ENCODE measurements around the gene CAV3.
"Not testable (repeated sequence)": the region's sequence is repeated elsewhere in the genome, so short reads cannot be mapped to it uniquely, and the experiment has no call there.

The CAV3 gene

DNA sequence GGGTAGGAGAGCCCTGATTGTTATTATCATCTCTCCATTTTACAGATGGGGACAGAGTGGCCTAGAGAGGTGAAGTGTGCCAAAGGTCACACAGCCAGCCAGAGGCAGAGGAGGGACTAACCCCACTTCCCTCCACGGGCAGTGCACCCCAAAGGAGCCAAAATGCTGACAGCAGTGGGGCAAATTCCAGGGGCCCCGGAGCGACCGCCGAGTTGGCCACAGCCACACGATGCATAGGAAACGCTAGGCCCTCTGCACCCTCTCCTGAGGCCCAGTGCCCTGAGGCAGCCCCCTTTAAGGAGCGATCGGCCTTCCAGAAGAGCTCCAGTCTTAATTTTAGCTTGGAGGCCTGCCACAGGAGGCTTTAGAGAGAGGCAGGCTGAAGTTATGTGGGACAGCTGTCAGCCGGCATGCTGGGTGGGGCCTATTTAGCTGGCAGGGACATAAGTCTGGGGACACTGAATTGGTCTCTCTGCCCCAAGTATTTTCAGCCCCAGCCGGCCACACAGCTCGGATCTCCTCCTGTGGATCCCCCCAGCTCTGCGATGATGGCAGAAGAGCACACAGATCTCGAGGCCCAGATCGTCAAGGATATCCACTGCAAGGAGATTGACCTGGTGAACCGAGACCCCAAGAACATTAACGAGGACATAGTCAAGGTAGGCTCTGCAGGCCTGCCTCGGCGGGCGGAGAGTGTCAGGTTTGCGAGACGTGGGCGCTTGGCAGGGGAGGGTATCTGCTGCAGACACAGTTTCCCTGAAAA lies at the start of gene CAV3:
Gene CAV3 (plus strand): TSS at position 471 of the 763 bp plus-strand sequence. CDS start 75 bp downstream, at position 546.
- TF ChIP-seq JUND (IDR thresholded peaks at IDR 0.05; ENCODE audit: low read depth) = no peak
- in situ Hi-C loops (cut with HindIII; ENCODE audit: low pct_unique_long_range_greater_than_20kb, low sequenced_read_pairs) = no loop called here
- DNase-seq (ENCODE audit: low read depth in 1 of 2, low spot score in 1 of 2) = no peak

DNA sequence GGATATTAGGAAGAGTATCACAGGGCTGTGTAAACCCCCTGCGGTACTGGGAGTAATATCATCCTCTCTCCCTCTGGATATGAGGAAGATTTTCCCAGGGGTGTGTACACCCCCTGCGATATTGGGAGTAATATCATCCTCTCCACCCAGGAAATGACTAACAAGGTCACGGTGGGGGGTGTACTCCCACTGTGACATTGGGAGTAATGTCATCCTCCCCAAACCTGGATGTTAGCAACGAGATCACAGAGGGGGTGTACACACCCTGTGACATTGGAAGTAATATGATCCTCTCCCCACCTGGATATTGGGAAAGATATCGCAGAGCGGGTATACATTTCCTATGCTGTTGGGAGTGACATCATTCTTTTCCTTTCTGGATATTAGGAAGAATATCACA lies 48.6 kb upstream of the CAV3 start:
- in situ Hi-C loops (cut with HindIII; ENCODE audit: low pct_unique_long_range_greater_than_20kb, low sequenced_read_pairs); DNase-seq (ENCODE audit: low read depth in 1 of 2, low spot score in 1 of 2): not testable (repeated sequence)

DNA sequence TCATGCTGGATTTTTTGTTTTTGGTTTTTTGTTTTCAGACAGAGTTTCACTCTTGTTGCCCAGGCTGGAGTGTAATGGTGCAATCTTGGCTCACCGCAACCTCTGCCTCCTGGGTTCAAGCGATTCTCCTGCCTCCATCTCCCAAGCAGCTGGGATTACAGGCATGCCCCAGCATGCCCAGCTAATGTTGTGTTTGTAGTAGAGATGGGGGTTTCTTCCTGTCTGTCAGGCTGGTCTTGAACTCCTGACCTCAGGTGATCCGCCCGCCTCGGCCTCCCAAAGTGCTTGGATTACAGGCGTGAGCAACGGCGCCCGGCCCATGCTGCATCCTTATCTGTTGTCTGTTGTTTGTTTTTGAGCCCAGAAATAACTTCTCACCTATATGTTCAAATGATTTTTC lies 42.3 kb upstream of the CAV3 start:
- in situ Hi-C loops (cut with HindIII; ENCODE audit: low pct_unique_long_range_greater_than_20kb, low sequenced_read_pairs) = not testable (repeated sequence)

DNA sequence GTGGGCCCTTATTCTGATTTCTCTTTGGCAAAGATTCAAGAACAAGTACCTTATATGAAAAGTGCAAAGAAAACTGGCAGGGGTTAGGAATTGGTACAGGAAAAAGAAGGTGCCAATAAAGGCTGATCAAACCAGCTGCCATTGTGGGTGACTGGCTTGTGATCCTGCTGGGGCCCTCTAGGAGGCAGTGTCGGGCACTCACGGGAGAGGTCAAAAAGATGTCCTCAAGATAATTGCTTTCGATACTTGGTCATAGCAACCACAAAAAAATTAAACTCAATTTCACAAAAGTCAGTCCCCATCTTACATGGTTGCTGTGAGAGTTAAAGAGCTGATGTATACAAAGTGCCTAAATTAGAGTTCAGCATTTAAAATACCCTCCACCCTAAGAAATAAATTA lies 31.0 kb upstream of the CAV3 start:
- DNase-seq (ENCODE audit: low read depth in 1 of 2, low spot score in 1 of 2) = no peak
- TF ChIP-seq JUND (IDR thresholded peaks at IDR 0.05; ENCODE audit: low read depth) = no peak
- in situ Hi-C loops (cut with HindIII; ENCODE audit: low pct_unique_long_range_greater_than_20kb, low sequenced_read_pairs) = no loop called here

More for the DNA sequence above, 42.3 kb upstream of the CAV3 start:
- DNase-seq (ENCODE audit: low read depth in 1 of 2, low spot score in 1 of 2) = not testable (repeated sequence)

DNA sequence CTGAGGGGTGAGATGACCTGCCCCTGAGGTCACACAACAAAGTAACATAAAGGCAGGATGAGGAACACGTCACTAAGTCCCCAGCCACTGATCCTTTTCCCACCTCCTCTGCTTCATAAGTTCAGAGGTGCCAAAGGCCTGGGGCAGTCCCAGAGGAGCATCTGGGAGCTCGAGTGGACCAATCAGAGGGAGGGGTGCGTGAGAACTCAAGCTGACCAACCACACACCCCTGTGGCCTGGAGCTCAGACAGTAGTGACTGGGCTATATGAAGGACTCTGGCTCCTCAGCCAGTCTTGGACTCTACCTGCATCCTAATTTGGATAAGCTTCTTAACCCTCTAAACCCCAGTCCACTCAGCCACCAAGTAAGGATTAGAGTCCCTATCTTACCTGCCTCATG lies 28.0 kb upstream of the CAV3 start:
- in situ Hi-C loops (cut with HindIII; ENCODE audit: low pct_unique_long_range_greater_than_20kb, low sequenced_read_pairs) = no loop called here
- DNase-seq (ENCODE audit: low read depth in 1 of 2, low spot score in 1 of 2) = no peak
- no peak for TF ChIP-seq JUND (IDR thresholded peaks at IDR 0.05; ENCODE audit: low read depth)

DNA sequence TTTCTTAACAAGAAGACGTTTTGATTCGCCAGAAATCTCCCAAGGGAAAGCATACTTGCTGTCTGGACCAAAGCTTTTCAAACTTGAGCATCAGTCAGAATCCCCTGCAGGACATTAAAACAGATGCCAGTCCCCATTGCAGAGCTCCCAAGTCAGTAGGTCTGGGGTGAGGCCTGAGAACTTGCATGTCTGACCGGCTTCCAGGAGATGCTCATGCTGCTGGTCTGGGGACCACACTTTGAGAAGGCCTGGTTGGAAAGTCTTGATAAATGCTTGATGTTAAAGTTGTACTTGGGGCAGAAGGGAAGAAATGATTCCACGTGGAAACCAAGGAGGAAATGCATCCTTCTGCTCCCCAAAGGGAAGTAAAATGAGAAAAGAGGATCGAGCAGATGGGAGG lies 24.3 kb upstream of the CAV3 start:
- in situ Hi-C loops (cut with HindIII; ENCODE audit: low pct_unique_long_range_greater_than_20kb, low sequenced_read_pairs) = no loop called here
- no peak for TF ChIP-seq JUND (IDR thresholded peaks at IDR 0.05; ENCODE audit: low read depth)
- DNase-seq (ENCODE audit: low read depth in 1 of 2, low spot score in 1 of 2) = no peak

DNA sequence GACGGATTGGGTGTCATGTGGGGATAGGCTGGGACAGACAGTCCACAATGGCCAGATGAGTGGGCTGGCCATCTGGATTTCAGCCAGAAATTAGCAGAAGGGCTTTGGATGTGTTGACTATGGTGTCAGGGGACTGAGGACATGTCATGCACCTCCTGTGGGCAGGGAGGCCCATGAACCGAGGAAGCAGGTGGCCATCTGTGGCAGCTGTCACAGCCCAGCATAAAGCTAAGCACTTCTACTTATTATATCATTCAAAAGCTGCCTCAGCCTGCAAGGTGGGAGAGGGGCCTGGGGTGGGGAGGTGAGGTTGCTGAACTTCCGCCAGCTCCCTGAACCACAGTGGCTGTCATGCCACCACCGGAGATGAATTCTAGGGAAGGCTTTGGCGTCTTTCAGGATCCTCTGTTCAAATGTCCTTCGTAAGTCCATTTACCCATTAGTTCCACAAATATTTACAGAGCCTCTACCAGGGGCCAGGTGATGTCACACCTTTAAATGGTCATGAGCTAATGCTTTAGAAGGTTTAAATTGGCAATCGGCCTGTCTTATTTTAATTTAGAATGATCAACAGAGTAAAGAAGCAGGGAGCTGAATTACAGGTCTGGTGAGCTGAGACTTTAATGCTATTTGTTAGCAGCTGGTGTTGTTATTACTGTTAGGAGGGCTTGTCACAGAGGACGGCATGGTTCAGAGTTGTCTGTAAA lies 23.6 kb upstream of the CAV3 start:
- in situ Hi-C loops (cut with HindIII; ENCODE audit: low pct_unique_long_range_greater_than_20kb, low sequenced_read_pairs) = no loop called here
- peak; percentile 58 to 84 for DNase-seq (ENCODE audit: low read depth in 1 of 2, low spot score in 1 of 2)
- TF ChIP-seq JUND (IDR thresholded peaks at IDR 0.05; ENCODE audit: low read depth) = peak; percentile 81; the same call in 1 of the 2 replicates

DNA sequence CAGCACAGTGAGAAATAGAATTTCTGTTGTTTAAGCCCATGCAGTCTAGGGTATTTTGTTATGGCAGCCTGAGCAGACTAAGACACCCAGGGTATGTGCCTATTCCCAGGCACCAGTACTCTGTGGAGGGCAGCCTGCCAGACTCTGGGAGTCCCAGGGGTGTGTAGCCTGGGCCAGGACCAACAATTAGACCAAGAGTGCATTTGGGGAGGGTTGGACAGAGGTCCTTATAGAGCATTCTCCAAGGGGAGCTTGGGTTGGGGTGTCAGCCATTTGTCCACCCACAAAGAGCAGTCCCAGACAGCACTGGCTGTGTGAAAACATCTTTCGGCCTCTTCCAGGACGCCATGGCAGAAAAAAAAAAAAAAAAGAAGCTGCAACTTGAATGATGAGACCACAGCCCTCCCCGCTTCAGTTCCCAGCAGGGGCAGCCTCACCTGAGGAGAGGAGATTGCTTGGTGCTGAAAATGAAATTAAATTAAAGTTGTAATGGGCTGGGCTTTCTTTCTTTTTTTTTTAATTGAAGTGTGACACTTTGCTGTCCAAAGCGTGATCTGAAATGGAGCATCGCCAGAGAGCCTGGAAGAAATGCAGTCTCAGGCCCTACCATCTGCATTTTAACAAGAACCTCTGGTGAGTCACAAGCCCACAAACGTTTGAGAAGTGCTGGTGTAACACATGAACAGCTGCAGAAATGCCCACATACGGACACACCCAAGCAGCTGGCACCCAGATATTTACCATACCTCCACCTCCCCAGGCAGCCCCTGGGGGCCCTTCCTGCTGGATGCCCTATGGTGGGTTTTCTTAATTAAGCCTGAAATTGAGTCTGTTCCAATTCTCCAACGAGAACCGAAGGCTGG lies 21.3 kb upstream of the CAV3 start:
- in situ Hi-C loops (cut with HindIII; ENCODE audit: low pct_unique_long_range_greater_than_20kb, low sequenced_read_pairs) = no loop called here
- no peak for DNase-seq (ENCODE audit: low read depth in 1 of 2, low spot score in 1 of 2)
- TF ChIP-seq JUND (IDR thresholded peaks at IDR 0.05; ENCODE audit: low read depth) = no peak

DNA sequence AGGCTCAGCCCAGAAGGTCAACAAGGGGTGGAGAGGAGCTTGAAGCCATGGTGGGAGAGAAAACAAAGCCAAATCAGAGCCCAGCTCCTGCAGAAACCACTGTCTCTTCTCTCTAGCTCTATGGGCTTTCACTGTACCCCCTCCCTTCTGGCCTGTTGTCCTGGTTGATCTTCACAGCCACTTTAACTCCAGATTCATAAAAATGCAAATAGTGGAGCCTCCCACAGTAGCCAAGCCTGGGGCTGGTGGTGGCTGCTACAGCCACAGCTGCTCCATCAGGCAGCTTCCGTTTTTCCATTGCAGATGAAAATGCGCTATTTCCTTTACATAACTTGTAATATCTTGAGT lies 20.7 kb upstream of the CAV3 start:
- TF ChIP-seq JUND (IDR thresholded peaks at IDR 0.05; ENCODE audit: low read depth) = no peak
- DNase-seq (ENCODE audit: low read depth in 1 of 2, low spot score in 1 of 2) = no peak

DNA sequence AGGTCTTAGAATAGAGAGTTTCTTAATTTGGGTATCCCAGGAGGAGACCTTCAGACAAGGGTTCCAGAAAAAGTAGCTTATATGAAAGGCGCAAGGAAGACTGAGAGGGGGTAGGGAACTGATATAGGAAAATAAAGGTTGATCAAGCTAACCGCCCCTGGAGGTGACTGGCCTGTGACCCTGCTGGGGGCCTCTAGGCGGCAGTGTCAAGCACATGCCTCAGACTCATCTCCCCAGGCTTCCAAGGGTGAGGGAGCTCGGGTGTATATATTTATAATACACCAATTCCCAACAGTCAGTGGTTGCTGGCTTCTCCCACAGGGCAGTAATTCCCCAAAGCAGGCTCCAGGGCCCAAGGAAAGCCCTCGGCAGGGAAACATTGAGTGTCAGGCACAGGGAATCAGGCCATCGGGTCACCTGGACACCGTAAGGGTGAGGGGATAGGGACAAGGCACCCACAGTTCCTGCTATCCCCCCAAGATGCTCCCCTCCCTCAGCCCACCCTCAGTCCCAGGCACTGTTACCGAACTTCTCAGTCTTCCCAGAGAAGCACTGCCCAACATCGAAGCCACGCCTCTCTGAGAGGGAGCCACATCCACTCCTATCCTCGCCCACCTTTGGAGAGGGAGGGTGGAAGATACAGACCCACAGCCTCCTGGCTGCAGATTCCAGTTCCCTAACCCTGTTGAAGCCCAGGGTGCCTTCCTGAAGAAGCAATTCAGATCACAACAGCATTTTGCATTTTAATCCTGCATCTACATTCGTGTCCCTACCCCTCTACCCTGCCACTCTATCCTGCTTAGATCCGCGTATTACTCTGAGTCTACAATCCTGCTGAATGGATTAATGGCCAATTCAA lies 19.5 kb upstream of the CAV3 start:
- in situ Hi-C loops (cut with HindIII; ENCODE audit: low pct_unique_long_range_greater_than_20kb, low sequenced_read_pairs) = no loop called here
- DNase-seq (ENCODE audit: low read depth in 1 of 2, low spot score in 1 of 2) = no peak
- TF ChIP-seq JUND (IDR thresholded peaks at IDR 0.05; ENCODE audit: low read depth) = no peak

More for the DNA sequence above, 20.7 kb upstream of the CAV3 start:
- in situ Hi-C loops (cut with HindIII; ENCODE audit: low pct_unique_long_range_greater_than_20kb, low sequenced_read_pairs) = no loop called here

DNA sequence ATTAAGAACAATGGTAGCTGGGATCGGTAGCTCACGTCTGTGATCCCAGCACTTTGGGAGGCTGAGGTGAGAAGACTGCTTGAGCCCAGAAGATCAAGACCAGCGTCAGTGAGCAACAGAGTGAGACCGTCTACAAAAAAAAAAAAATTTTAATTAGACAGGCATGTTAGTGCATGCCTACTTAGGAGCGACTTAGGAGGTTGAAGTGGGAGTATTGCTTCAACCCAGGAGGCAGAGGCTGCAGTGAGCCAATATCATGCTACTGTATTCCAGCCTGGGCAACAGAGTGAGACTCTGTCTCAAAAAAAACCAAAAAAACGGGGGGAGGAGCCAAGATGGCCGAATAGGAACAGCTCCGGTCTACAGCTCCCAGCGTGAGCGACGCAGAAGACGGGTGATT lies 17.8 kb upstream of the CAV3 start:
- in situ Hi-C loops (cut with HindIII; ENCODE audit: low pct_unique_long_range_greater_than_20kb, low sequenced_read_pairs) = not testable (repeated sequence)

DNA sequence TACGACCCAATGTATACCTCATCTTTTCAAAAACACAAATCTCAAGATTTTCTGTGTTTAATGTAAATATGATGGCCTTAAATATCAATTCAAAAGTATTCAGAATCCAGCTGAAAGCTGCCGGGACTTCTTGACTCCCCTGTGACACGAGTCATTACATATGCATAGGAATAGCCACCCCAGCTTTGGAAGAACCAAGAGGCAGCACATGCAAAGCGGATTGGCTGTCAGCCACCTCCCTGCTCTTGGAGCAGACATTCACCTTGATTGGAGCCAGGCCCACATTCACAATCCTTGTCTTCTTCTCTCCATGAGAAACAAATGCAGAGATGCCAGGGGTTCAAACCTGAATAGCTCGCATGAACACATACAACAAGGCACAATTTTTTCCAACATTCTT lies 10.8 kb upstream of the CAV3 start:
- in situ Hi-C loops (cut with HindIII; ENCODE audit: low pct_unique_long_range_greater_than_20kb, low sequenced_read_pairs) = no loop called here
- TF ChIP-seq JUND (IDR thresholded peaks at IDR 0.05; ENCODE audit: low read depth) = no peak
- DNase-seq (ENCODE audit: low read depth in 1 of 2, low spot score in 1 of 2) = no peak

More for the DNA sequence above, 17.8 kb upstream of the CAV3 start:
- not testable (repeated sequence) for DNase-seq (ENCODE audit: low read depth in 1 of 2, low spot score in 1 of 2)
